H9 (cell line): ENCODE measurements around the gene PPARG. TPM values are rescaled to one million over a fixed set of nuclear protein-coding genes. Genes with fewer than 3 reads are reported as not detected.

Source experiments
- DNase-seq: peaks from one replicate; pipeline ENCODE4 v3.0.0-alpha.2; 2017
- H2AFZ ChIP-seq: one replicate; pipeline ENCODE4 v1.6.1; 2013; ENCODE audit warnings: mild to moderate bottlenecking, low read length, control low read depth, moderate library complexity
- H2AK5ac ChIP-seq: 2 replicates; pipeline ENCODE4 v1.6.1; 2013; ENCODE audit warnings: low read length, control low read depth, mixed read lengths; ENCODE audit not compliant: insufficient read length
- H2BK120ac ChIP-seq: one replicate; pipeline ENCODE4 v1.6.1; 2013; ENCODE audit warnings: low read depth, mild to moderate bottlenecking, low read length, control low read depth, inconsistent platforms; ENCODE audit not compliant: poor library complexity, severe bottlenecking
- H2BK12ac ChIP-seq: 2 replicates; pipeline ENCODE4 v1.6.1; 2013; ENCODE audit warnings: low read length, control low read depth, mixed read lengths, low read depth; ENCODE audit not compliant: insufficient read length
- H2BK15ac ChIP-seq: 2 replicates; pipeline ENCODE4 v1.6.1; 2013; ENCODE audit warnings: low read depth, low read length, control low read depth
- H2BK20ac ChIP-seq: one replicate; pipeline ENCODE4 v1.6.1; 2013; ENCODE audit warnings: low read depth, mild to moderate bottlenecking, low read length, control low read depth, inconsistent platforms; ENCODE audit not compliant: poor library complexity, severe bottlenecking
- H2BK5ac ChIP-seq: 2 replicates; pipeline ENCODE4 v1.6.1; 2013; ENCODE audit warnings: low read length, control low read depth, mixed read lengths; ENCODE audit not compliant: insufficient read length
- H3K14ac ChIP-seq: 2 replicates; pipeline ENCODE4 v1.6.1; 2013; ENCODE audit warnings: low read length, control low read depth; ENCODE audit not compliant: insufficient read depth
- H3K18ac ChIP-seq: 2 replicates; pipeline ENCODE4 v1.6.1; 2013; ENCODE audit warnings: low read depth, mild to moderate bottlenecking, mixed read lengths, low read length, control low read depth; ENCODE audit not compliant: insufficient read length
- H3K23ac ChIP-seq: 2 replicates; pipeline ENCODE4 v1.6.1; 2013; ENCODE audit warnings: low read length, control low read depth, mixed read lengths, low read depth; ENCODE audit not compliant: insufficient read length
- H3K23me2 ChIP-seq: 2 replicates; pipeline ENCODE4 v1.6.1; 2013; ENCODE audit warnings: low read depth, mild to moderate bottlenecking, mixed read lengths, low read length, control low read depth; ENCODE audit not compliant: insufficient read length, poor library complexity, severe bottlenecking
- H3K27ac ChIP-seq: 2 replicates; pipeline ENCODE4 v1.5.1; 2013; ENCODE audit warnings: low read length, control low read depth, mixed read lengths, low read depth; ENCODE audit not compliant: insufficient read length
- H3K27me3 ChIP-seq: 2 replicates; pipeline ENCODE4 v1.6.1; 2013; ENCODE audit warnings: low read length, control low read depth, inconsistent platforms; ENCODE audit not compliant: insufficient read depth
- H3K4ac ChIP-seq: 2 replicates; pipeline ENCODE4 v1.6.1; 2013; ENCODE audit warnings: low read depth, mild to moderate bottlenecking, control low read depth, inconsistent platforms, low read length, moderate library complexity
- H3K4me1 ChIP-seq: 2 replicates; pipeline ENCODE4 v1.6.1; 2013; ENCODE audit warnings: low read length, control low read depth, inconsistent platforms; ENCODE audit not compliant: insufficient read depth
- H3K4me2 ChIP-seq: 2 replicates; pipeline ENCODE4 v1.6.1; 2013; ENCODE audit warnings: low read length, control low read depth, mixed read lengths; ENCODE audit not compliant: insufficient read length, insufficient read depth
- H3K56ac ChIP-seq: 2 replicates; pipeline ENCODE4 v1.6.1; 2013; ENCODE audit warnings: low read depth, mild to moderate bottlenecking, mixed read lengths, low read length, control low read depth; ENCODE audit not compliant: insufficient read length
- H3K79me1 ChIP-seq: 2 replicates; pipeline ENCODE4 v1.6.1; 2013; ENCODE audit warnings: low read depth, mild to moderate bottlenecking, moderate library complexity, low read length, control low read depth, inconsistent platforms; ENCODE audit not compliant: insufficient read depth, poor library complexity, severe bottlenecking
- H3K79me2 ChIP-seq: 2 replicates; pipeline ENCODE4 v1.6.1; 2013; ENCODE audit warnings: low read length, control low read depth, inconsistent platforms; ENCODE audit not compliant: insufficient read depth
- H3K9ac ChIP-seq: 2 replicates; pipeline ENCODE4 v1.6.1; 2013; ENCODE audit warnings: low read length, control low read depth, mixed read lengths; ENCODE audit not compliant: insufficient read length; ENCODE audit errors: extremely low read depth
- H3K9me3 ChIP-seq: one replicate; pipeline ENCODE4 v1.6.1; 2013; ENCODE audit warnings: low read depth, low read length, inconsistent platforms; ENCODE audit not compliant: control insufficient read depth
- H3T11ph ChIP-seq: one replicate; pipeline ENCODE4 v1.6.1; 2013; ENCODE audit warnings: mild to moderate bottlenecking, low read length, control low read depth, inconsistent platforms
- H4K20me1 ChIP-seq: one replicate; pipeline ENCODE4 v1.6.1; 2013; ENCODE audit not compliant: control insufficient read depth, insufficient read length, insufficient read depth
- H4K5ac ChIP-seq: 2 replicates; pipeline ENCODE4 v1.6.1; 2013; ENCODE audit warnings: low read depth, mild to moderate bottlenecking, mixed read lengths, low read length, control low read depth; ENCODE audit not compliant: insufficient read length
- H4K8ac ChIP-seq: replicated peaks from 2 replicates; pipeline ENCODE4 v1.6.1; 2013; ENCODE audit warnings: low read length, control low read depth, mixed read lengths, low read depth; ENCODE audit not compliant: insufficient read length
- H4K91ac ChIP-seq: 2 replicates; pipeline ENCODE4 v1.6.1; 2013; ENCODE audit warnings: low read depth, mild to moderate bottlenecking, moderate library complexity, mixed read lengths, low read length, control low read depth; ENCODE audit not compliant: insufficient read length
- H3K27ac Mint-ChIP-seq, 3 experiments: 2 replicates in 2 of 3; 3 replicates in 1 of 3; pipeline ENCODE4 v1.8.0; 2020 to 2021; ENCODE audit warnings: mixed read lengths in 3 of 3, mild to moderate bottlenecking in 1 of 3, moderate library complexity in 1 of 3
- H3K27me3 Mint-ChIP-seq: 2 replicates; pipeline ENCODE4 v1.8.0; 2021; ENCODE audit warnings: low read depth, mild to moderate bottlenecking, moderate library complexity, mixed read lengths
- H3K36me3 Mint-ChIP-seq, 3 experiments: 2 replicates in 2 of 3; 3 replicates in 1 of 3; pipeline ENCODE4 v1.8.0; 2020 to 2021; ENCODE audit warnings: low read depth in 3 of 3, mixed read lengths in 3 of 3; ENCODE audit not compliant: insufficient read depth in 1 of 3
- H3K4me1 Mint-ChIP-seq, 2 experiments: 2 replicates each; pipeline ENCODE4 v1.8.0; 2020; ENCODE audit warnings: mixed read lengths in 2 of 2
- H3K4me3 Mint-ChIP-seq, 2 experiments: 2 replicates in 1 of 2; 3 replicates in 1 of 2; pipeline ENCODE4 v1.8.0; 2020 to 2021; ENCODE audit warnings: mild to moderate bottlenecking in 2 of 2, mixed read lengths in 2 of 2, moderate library complexity in 1 of 2
- H3K9me3 Mint-ChIP-seq, 2 experiments: 2 replicates in 1 of 2; 3 replicates in 1 of 2; pipeline ENCODE4 v1.8.0; 2020; ENCODE audit warnings: mild to moderate bottlenecking in 2 of 2, mixed read lengths in 2 of 2, moderate library complexity in 1 of 2
- CTCF ChIP-seq: fragments of 200-600 bp; sonication (generic); conservative IDR thresholded peaks from 3 replicates; pipeline ENCODE4 v1.8.0; 2021; ENCODE audit warnings: antibody characterized with exemption, mild to moderate bottlenecking
- WGBS: extraction: QIAGEN DNeasy Blood & Tissue Kit; methylation state at CpG from one replicate; pipeline ENCODE4 v1.1.7; 2013; ENCODE audit warnings: missing lambda C conversion rate, low lambda C conversion rate, mixed read lengths; ENCODE audit not compliant: insufficient read length; ENCODE audit errors: extremely low coverage; 5-methylcytosine and 5-hydroxymethylcytosine counted together
- total RNA-seq: library from RNA; stranded (reverse); gene quantifications from 2 replicates; pipeline ENCODE4 v1.2.1, GENCODE V29; 2021

The PPARG gene
- total RNA-seq, 1 experiment from 2014 or later, result 0.42 TPM

GRCh38 chr3:12335421-12335820 lies 46.6 kb downstream of the PPARG start:
- no peak overlapping the region for H2BK120ac ChIP-seq
- no peak overlapping the region for H2BK20ac ChIP-seq
- H3K79me1 ChIP-seq, result no peaks in the 10 kb centered on the region
- no peak overlapping the region for H2BK5ac ChIP-seq
- no peak for DNase-seq
- Mint-ChIP-seq H3K4me3 (no peak overlapping the region), H3K27me3 (no peaks in the 10 kb centered on the region), H3K36me3 (no peaks in the 10 kb centered on the region), H3K4me1 (no peaks in the 10 kb centered on the region), H3K27ac (no peak overlapping the region), H3K9me3 (no peaks in the 10 kb centered on the region)
- no peak overlapping the region for H3K4me2 ChIP-seq
- H3K56ac ChIP-seq, result no peak overlapping the region
- no CpG with 5 or more reads among the region's 3 CpGs for WGBS
- no peak for TF ChIP-seq CTCF
- H2BK15ac ChIP-seq, result no peak overlapping the region
- no peak overlapping the region for H2AFZ ChIP-seq
- no peak overlapping the region for H4K8ac ChIP-seq
- H3K27me3 ChIP-seq, result no peaks in the 10 kb centered on the region
- no peak overlapping the region for H3K14ac ChIP-seq
- no peak overlapping the region for H3K23ac ChIP-seq
- no peaks in the 10 kb centered on the region for H3K23me2 ChIP-seq
- no peak overlapping the region for H4K5ac ChIP-seq
- H3K9ac ChIP-seq, result no peak overlapping the region
- H3T11ph ChIP-seq, result no peak overlapping the region
- H3K4me1 ChIP-seq, result no peaks in the 10 kb centered on the region
- no peak overlapping the region for H3K27ac ChIP-seq
- no peaks in the 10 kb centered on the region for H3K9me3 ChIP-seq
- H3K4ac ChIP-seq, result no peak overlapping the region
- H4K91ac ChIP-seq, result no peak overlapping the region
- no peaks in the 10 kb centered on the region for H4K20me1 ChIP-seq
- H2BK12ac ChIP-seq, result no peak overlapping the region
- H3K79me2 ChIP-seq, result no peaks in the 10 kb centered on the region
- no peak overlapping the region for H2AK5ac ChIP-seq
- no peak overlapping the region for H3K18ac ChIP-seq
